HG03520 (cell line): Measurements from ENCODE around the gene DACT1.

Source experiments
- ATAC-seq: cut with Tn5 transposase; IDR thresholded peaks from one replicate; pipeline ENCODE4 v1.9.1; 2021; ENCODE audit warnings: mild to moderate bottlenecking, moderate library complexity; ENCODE audit not compliant: unreplicated experiment

Gene DACT1

DNA sequence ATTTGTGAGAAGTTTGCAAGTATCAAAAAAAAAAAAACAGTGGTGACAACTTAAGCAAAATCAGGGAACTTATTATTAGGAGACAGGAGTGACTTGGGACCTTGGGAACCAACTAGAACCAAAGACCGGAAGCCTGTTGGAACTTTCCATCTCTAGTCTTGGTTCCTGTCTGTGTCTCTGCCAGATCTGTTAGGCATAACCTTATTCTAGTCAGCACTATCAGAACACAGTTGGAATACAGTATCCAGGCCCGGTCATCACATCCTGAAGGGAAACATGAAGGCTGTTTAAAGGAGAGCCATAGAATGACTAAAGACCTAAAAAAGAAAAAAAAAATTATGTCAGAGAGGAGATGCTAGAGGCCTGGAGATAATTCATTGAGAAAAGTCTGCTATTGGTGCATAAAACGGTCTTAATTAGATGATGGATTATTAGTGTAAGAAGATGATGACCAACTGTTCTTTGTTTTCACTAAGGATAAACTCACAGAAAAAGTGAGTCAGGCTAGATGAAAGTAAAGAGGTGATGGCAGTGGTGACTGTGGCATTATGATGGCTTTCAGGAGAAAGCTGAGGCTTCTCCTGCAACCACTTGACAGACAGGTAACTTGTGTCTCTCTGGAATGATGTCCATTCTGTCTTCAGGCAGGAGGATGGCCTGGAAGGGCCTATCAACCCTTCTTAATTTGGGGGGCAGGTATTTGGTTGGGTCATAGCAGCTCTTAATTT is 28.2 kb downstream of the DACT1 start:
- no peak for ATAC-seq

DNA sequence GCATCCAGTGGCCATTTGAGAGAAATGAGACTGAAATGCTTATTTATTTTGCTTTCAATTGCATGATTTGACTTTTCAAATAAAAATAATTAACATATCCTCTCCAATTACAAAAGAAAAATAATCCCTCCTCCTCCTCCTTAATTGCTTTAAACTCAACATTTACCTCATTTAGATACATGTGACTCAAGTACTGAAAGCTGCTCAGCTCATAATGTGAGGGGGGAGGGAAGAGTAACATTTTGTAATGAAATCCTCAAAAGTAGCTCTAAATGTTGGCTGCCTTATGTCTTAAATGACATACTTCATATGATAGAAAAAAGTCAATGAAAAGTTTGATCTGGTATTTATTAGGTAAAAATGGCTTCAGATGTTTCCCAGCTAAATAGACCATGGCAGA is 29.0 kb downstream of the DACT1 start:
- ATAC-seq, result no peak

DNA sequence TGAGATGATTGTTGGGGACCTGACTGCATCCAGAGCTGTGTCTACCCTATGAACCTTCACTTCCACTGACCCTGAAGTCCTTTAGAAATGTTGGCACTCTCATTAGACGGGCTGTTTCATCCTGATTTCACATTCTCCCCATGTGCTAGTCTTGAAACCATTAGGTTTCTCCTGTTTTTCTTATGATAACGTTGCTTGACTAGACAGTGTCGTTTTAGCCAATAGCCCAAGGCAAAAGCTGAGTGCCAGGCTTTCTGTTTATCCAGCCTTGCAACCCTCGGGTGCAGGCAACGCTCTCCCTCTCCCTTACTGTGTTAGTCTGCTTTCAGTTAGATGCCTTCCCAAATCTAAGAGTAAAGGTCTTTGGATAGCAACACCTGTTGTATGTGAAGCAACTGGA is 30.1 kb downstream of the DACT1 start:
- ATAC-seq, result no peak

DNA sequence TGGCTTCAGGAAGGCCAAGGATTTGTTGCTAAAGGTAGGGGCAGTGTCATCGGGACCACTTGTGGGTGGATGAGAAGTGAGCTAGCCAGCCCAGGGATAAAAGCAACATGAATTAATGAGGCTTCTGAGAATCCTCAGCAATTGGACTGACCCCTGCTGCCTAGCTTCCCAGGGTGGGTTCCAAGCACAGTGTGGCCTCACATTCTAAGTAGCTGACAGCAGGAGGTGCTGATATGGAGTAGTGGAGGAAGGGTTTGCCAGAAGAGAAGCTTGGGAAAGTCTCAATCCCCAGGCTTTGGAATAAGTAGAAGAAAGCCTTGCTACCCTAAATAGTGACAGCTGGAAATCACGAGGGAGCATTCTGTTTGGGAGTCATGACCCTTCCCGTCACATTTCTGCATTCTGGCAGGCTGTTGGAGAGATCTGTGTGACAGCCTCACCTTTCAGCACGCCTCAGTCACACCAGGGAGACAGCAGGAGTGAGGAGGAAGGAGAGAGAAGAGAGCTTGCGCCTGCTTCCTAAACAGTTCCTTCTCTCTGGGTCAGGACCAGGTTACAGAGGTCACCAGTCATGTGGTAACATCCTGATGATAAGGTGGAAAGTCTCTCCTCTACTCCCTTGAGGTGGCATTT is 31.2 kb downstream of the DACT1 start:
- no peak for ATAC-seq

DNA sequence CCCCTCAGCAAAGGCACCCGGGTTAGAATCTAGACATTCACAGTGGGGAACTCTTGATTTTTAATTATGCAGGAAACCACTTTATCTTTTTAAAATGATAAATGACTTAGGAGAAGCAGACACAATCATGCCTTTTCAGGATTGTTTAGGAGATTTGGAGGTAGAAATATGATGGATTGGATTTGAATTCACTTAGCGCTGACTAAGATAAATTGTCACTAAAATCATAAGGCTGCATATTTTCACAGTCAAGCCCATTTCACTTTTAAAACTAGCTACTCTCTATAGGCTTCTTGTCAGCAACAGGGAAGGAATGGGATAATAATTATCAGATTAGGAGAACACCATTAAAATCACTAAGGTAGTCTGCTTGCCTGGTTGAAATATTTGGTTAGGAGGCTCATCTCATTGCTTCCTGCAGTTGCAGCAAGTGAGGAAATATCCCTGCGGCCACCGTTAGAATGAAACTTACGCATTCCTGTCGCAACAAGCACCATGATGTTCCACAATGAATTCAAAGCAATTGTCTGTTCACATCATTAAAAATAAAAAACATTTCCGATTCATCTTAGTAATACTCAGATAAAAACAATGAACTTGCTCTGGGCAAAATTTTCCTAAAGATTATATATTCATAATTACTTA is 31.9 kb downstream of the DACT1 start:
- ATAC-seq, result no peak

DNA sequence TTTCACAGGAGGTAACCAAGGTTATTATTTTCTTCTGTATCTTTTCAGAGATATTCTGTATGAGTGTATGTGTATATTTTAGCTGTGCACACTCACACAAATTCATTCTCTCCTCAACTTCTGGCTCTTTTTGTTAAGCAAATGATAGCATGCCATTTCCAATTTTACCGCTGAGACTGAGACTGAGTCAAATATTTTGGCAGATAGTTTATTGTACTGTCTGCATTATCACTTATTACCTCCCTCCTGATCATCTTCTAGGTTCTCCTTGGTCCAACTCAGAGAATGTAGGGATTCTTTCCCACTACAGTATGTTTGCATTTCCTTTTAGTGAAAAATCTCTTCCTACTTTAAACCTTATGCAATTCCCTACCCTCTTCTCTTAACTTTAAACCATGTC is 33.3 kb downstream of the DACT1 start:
- no peak for ATAC-seq

DNA sequence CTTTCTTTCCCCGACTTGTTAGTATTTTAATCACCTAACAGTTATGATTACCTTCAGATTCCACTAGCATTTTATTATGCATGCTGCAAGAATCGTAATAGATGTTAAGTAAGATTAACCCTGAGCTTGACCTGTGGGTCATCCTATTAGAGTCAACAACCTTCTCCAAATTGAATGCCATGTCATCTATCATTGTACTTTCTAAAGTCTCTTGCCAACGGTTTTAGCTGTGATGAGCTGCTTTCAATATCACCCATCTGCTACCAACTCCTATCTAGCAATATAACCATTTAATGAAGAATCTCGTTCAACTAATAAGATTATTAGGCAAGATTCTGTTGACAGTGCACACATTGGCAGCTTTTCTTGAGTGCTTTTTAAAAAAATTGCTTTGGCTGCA is 33.7 kb downstream of the DACT1 start:
- no peak for ATAC-seq

DNA sequence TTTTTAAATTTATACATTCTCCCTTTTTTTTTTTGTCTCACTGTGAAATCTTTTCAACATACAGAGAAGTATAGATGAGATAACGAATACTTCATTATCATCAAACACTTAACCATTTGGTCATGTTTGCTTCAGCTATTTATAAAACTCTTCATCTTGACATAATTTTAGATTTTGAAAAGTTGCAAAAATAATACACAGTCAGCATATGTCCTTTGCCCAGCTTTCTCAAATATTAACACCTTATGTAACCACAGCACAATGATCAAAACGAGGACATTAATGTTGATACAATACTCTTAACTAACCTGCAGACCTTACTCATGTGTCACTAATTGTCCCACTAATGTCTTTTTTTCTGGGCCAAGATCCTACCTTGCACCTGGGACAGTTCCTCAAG is 36.0 kb downstream of the DACT1 start:
- no peak for ATAC-seq

DNA sequence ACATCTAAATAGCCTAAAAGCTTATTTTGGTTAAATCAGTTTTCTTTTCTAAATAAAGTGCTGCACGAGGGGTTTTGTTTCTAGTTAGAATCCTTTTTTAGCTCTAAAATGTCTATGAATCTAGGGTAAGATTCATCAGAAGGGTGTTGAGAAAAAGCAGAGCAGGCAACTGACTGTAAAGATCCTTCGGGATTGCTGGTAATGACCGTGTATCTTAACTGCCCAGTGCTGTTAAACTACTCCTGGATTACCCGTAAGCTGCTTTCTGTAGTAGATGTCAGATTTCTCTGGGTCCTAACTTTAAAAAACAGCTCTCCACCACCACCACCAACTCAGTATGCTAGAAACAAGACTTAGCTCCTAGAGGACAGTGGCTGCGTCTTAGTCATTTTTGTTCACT is 39.2 kb downstream of the DACT1 start:
- no peak for ATAC-seq

DNA sequence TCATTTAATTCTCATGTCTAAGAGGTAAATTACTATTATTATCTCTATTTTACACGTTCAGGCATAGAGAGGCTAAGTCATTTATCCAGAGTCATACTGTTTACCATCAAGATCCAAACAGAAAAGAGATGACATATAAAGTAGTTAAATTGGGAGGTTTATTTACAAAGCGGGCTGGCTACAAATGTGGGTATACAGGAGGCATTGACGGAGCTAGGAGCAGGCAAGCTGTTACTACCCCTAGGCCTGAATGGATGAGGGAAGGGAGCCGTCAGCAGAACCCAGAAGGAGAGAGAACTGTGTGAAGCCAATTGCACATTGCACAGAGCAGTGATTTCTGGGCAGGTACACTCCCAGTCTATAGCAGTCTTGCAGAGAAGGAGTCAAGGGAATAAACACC is 39.8 kb downstream of the DACT1 start:
- ATAC-seq, result no peak

DNA sequence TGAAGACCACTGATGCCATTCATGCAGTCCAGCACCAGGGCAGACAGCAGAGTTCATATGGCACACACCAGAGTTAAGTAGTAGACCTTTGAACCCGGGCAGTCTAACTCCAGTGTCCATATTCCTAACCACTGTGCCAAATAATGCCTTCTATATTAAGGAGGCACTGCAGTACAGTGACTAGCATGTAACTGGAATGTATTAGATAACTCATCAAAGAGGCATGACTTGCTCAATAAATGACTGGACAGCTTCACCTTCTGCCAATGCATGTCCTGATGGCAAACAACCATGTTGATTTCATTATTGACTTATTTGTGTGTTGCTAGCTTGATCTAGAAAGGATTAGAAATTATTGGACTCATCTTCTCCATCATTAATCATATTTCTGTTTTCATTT is 40.2 kb downstream of the DACT1 start:
- no peak for ATAC-seq

DNA sequence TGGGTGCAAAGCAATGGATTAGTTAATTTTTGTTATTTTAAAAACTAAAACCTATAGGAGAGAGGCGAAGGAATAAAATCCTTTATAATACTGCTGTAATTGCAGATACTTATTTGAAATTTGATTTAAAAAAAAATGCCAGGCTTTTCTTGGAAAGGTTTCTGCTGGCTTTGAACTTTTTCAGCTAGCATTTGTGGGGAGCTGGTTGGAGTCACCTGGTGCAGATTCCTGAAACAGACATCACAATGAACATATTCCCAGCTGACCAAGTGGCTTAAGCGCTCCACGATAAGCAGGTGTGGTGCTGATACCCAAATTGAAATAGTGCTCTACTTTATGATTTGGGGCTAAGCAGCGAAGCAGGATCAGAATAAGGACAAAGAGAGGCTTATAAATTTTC is 42.9 kb downstream of the DACT1 start:
- no peak for ATAC-seq

DNA sequence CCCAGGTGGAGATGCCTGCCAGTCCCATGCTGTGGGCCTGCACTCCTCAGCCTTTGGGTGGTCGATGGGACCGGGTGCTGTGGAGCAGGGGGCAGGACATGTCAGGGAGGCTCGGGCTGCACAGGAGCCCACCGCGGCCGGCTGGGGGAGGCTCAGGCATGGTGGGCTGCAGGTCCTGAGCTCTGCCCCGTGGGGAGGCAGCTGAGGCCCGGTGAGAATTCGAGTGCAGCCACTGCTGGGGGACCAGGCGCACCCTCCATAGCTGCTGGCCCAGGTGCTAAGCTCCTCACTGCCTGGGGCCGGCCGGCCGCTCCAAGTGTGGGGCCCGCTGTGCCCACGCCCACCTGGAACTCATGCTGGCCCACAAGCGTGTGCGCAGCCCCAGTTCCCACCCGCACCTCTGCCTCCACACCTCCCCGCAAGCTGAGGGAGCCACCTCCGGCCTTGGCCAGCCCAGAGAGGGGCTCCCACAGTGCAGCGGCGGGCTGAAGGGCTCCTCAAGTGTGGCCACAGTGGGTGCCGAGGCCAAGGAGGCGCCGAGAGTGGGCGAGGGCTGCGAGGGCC is 49.6 kb downstream of the DACT1 start:
- no peak for ATAC-seq

DNA sequence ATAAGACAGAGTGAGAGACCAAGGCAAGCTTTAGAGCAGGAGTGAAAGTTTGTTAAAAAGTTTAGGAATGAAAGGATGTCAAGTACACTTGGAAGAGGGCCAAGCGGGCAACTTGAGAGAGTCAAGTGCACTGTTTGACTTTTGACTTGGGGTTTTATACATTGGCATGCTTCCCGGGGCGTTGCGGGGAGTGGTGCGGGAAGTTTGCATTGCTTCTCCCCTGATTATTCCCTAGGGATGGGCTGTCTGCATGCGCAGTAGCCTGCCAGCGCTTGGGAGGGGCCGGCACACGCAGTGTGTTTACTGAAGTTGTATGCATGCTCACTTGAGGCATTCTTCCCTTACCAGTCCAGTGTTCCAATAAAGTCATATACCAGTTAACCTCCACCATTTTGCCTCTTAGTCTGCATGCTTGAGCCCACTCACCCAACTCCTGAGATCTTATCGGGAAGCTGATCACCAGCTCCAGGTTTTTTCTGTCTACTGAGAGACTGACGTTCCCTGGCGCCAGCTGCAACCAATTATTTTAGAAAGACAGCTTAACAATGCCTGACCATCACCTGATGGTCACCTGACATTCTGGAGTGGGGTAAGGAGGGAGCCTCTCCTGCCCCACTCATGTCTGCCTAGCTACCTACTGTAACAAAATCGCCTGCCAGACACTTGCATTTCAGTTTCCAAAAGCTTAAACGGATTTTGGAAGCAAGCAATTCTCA is 53.2 kb downstream of the DACT1 start:
- ATAC-seq, result no peak

DNA sequence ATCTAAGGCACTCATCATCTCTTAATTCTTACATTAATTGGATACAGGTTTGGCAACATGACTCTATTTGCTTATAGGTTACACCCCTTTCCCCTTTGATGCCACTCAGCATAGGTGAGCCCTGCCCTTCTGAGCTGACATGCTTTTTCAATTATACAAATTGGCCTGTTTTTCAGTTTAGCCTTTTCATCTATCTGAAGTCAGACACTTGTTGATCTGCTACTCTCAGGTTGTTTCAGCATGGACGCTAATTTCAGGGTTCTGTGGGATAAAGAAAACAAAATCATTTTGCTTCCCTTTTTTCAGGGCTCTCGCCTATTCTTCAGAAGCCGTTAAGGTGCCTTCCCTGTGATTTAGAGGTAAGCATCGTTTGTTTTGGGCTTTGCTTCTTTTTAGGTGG is 55.3 kb downstream of the DACT1 start:
- no peak for ATAC-seq

DNA sequence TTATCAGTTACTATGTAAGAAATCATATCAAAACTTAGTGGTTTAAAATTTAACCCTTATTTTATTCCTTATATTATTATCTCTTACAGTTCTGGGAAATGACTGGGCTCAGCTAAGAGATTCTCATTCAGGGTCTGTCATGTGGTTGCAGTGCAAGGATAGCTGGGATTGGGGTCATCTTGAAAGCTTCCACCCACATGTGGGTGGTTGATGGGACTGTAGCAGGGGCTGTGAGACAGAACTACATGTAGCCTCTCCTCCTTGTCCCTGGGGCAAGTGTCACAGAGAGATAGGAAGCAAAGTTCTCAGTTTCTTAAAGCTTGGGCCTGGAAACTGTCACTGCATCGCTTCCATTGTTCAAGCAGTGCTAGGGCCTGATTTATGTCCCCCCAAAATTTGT is 57.8 kb downstream of the DACT1 start:
- no peak for ATAC-seq

DNA sequence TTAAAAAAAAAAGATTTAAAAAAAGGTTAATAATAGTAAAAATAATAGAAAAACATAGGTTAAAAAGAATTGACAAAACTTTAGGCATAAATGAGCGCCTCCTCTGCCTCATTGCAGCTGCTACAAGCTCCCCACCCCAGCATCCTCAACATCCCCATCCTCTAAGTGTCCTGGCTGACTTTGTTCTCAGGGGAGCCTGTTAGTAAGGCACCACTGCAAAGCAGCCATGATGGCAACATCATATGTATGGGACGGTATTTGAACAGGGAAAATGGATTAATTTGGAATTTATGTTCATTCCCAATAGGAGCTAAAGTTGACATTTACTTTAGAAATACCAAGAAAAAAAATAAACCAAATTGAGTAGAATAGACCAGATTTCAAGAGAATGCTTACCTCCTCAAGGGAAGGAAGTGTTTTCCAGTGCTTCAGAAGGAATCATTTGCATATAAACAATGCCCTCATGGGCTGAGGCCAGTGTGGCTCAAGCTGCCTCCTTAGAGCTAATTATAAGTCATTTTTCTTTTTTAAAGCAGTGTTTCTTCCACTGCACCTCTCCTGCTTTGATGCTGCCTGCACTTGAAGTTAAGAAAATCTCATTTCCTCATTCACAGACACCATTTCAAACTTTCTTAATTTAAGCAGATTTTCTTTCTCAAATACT is 59.6 kb downstream of the DACT1 start:
- no peak for ATAC-seq
